ENCODE results near the gene FES.
"Not testable (repeated sequence)": the region's sequence is repeated elsewhere in the genome, so short reads cannot be mapped to it uniquely, and the experiment has no call there.

Gene FES

DNA sequence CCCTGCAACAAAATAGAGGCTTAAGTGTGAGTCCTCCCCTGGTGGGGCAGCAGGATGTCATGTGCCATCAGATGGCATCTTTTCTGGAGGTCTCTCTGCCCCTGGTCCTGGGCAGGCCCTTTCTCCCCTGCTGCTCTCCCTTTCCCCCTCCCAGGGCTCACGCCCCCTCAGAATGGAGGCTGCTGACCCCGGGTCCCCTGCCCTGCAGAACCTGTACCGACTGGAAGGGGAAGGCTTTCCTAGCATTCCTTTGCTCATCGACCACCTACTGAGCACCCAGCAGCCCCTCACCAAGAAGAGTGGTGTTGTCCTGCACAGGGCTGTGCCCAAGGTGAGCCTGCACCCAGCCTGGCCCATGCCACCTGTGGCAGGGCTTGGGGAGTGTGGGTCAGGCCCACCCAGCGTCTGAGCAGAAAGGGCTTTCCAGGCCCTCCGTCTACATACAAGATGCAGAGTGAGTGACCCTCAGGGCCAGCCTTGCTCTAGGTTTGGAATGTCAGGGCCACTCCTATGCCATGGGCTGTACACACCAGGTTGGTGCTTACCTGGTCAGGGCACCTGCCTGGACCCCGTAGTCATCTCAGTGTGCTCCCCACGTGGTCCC, 7.1 kb downstream of the FES start:
- H3K36me3 ChIP-seq (ENCODE audit: control insufficient read depth, insufficient read depth, low read length), result no peaks in the 10 kb centered on the region
- DNase-seq, result no peak
- H3K4me3 ChIP-seq (ENCODE audit: insufficient read depth, low read depth, low read length, poor library complexity, severe bottlenecking), result no peak overlapping the region
- H3K4me1 ChIP-seq (ENCODE audit: control insufficient read depth, insufficient read depth, low read length, poor library complexity, severe bottlenecking), result no peaks in the 10 kb centered on the region
- no peak overlapping the region for H3K27ac ChIP-seq (ENCODE audit: insufficient read depth, low read length, poor library complexity, severe bottlenecking)
- no peaks in the 10 kb centered on the region for H3K9me3 ChIP-seq (ENCODE audit: control insufficient read depth, low read length)
- H3K27me3 ChIP-seq (replicated peaks; ENCODE audit: control insufficient read depth, insufficient read depth, low read length, poor library complexity, severe bottlenecking), result no peaks in the 10 kb centered on the region

GRCh38 chr15:90892023-90892422, 7.7 kb downstream of the FES start:
- no peak for DNase-seq
- H3K36me3 ChIP-seq (ENCODE audit: control insufficient read depth, insufficient read depth, low read length), result no peaks in the 10 kb centered on the region
- no peak overlapping the region for H3K27ac ChIP-seq (ENCODE audit: insufficient read depth, low read length, poor library complexity, severe bottlenecking)
- no peaks in the 10 kb centered on the region for H3K27me3 ChIP-seq (replicated peaks; ENCODE audit: control insufficient read depth, insufficient read depth, low read length, poor library complexity, severe bottlenecking)
- no peak overlapping the region for H3K4me3 ChIP-seq (ENCODE audit: insufficient read depth, low read depth, low read length, poor library complexity, severe bottlenecking)
- no peaks in the 10 kb centered on the region for H3K4me1 ChIP-seq (ENCODE audit: control insufficient read depth, insufficient read depth, low read length, poor library complexity, severe bottlenecking)
- H3K9me3 ChIP-seq (ENCODE audit: control insufficient read depth, low read length), result no peaks in the 10 kb centered on the region

GRCh38 chr15:90892498-90893174, 8.3 kb downstream of the FES start:
- no peaks in the 10 kb centered on the region for H3K9me3 ChIP-seq (ENCODE audit: control insufficient read depth, low read length)
- DNase-seq, result no peak
- no peaks in the 10 kb centered on the region for H3K36me3 ChIP-seq (ENCODE audit: control insufficient read depth, insufficient read depth, low read length)
- no peaks in the 10 kb centered on the region for H3K4me1 ChIP-seq (ENCODE audit: control insufficient read depth, insufficient read depth, low read length, poor library complexity, severe bottlenecking)
- no peak overlapping the region for H3K4me3 ChIP-seq (ENCODE audit: insufficient read depth, low read depth, low read length, poor library complexity, severe bottlenecking)
- no peaks in the 10 kb centered on the region for H3K27me3 ChIP-seq (replicated peaks; ENCODE audit: control insufficient read depth, insufficient read depth, low read length, poor library complexity, severe bottlenecking)
- H3K27ac ChIP-seq (ENCODE audit: insufficient read depth, low read length, poor library complexity, severe bottlenecking), result no peak overlapping the region

GRCh38 chr15:90893175-90894090, 9.1 kb downstream of the FES start:
- no peak for DNase-seq
- Histone ChIP-seq H3K36me3 (ENCODE audit: control insufficient read depth, insufficient read depth, low read length) (no peaks in the 10 kb centered on the region), H3K4me3 (ENCODE audit: insufficient read depth, low read depth, low read length, poor library complexity, severe bottlenecking) (no peak overlapping the region), H3K27me3 (replicated peaks; ENCODE audit: control insufficient read depth, insufficient read depth, low read length, poor library complexity, severe bottlenecking) (no peaks in the 10 kb centered on the region), H3K9me3 (ENCODE audit: control insufficient read depth, low read length) (no peaks in the 10 kb centered on the region), H3K27ac (ENCODE audit: insufficient read depth, low read length, poor library complexity, severe bottlenecking) (no peak overlapping the region), H3K4me1 (ENCODE audit: control insufficient read depth, insufficient read depth, low read length, poor library complexity, severe bottlenecking) (no peaks in the 10 kb centered on the region)

DNA sequence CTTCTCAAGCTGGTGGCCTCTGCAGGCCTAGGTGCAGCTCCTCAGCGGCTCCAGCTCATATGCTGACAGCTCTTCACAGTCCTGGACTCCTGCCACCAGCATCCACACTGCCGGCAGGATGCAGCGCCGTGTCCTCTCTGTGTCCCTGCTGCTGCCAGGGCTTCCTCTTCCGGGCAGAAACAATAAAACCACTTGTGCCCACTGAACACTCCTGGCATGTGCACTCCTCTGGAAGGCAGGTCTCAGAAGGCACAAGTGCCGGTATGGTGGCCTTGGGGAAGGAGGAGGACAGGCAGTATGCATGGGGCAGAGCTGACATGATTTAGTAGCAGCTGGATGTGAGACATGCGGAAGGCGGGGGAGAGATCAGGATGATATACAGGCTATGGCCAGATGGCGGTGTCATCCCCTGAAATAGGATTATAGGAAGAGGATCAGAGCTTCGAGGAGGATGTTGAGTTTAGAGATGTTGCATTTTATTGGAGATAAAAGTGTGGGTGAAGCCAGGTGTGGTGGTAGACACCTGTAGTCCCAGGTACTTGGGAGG, 11.3 kb downstream of the FES start:
- H3K9me3 ChIP-seq (ENCODE audit: control insufficient read depth, low read length), result no peaks in the 10 kb centered on the region
- no peaks in the 10 kb centered on the region for H3K27me3 ChIP-seq (replicated peaks; ENCODE audit: control insufficient read depth, insufficient read depth, low read length, poor library complexity, severe bottlenecking)
- DNase-seq, result no peak
- H3K36me3 ChIP-seq (ENCODE audit: control insufficient read depth, insufficient read depth, low read length), result no peaks in the 10 kb centered on the region
- H3K4me3 ChIP-seq (ENCODE audit: insufficient read depth, low read depth, low read length, poor library complexity, severe bottlenecking), result no peak overlapping the region
- no peak overlapping the region for H3K27ac ChIP-seq (ENCODE audit: insufficient read depth, low read length, poor library complexity, severe bottlenecking)
- H3K4me1 ChIP-seq (ENCODE audit: control insufficient read depth, insufficient read depth, low read length, poor library complexity, severe bottlenecking), result no peaks in the 10 kb centered on the region

- not testable (repeated sequence) for H3K9me3 ChIP-seq (ENCODE audit: control insufficient read depth, low read length); H3K4me1 ChIP-seq (ENCODE audit: control insufficient read depth, insufficient read depth, low read length, poor library complexity, severe bottlenecking); H3K27ac ChIP-seq (ENCODE audit: insufficient read depth, low read length, poor library complexity, severe bottlenecking); DNase-seq; H3K36me3 ChIP-seq (ENCODE audit: control insufficient read depth, insufficient read depth, low read length); H3K4me3 ChIP-seq (ENCODE audit: insufficient read depth, low read depth, low read length, poor library complexity, severe bottlenecking); H3K27me3 ChIP-seq (replicated peaks; ENCODE audit: control insufficient read depth, insufficient read depth, low read length, poor library complexity, severe bottlenecking)
These were observed 12.9 kb downstream of the FES start for GRCh38 chr15:90897131-90897655.

- DNase-seq, result no peak
- Histone ChIP-seq H3K4me3 (ENCODE audit: insufficient read depth, low read depth, low read length, poor library complexity, severe bottlenecking) (no peak overlapping the region), H3K27ac (ENCODE audit: insufficient read depth, low read length, poor library complexity, severe bottlenecking) (peak overlapping the region; percentile 73), H3K36me3 (ENCODE audit: control insufficient read depth, insufficient read depth, low read length) (peaks cover 15% of the 10 kb centered on the region), H3K9me3 (ENCODE audit: control insufficient read depth, low read length) (no peaks in the 10 kb centered on the region), H3K27me3 (replicated peaks; ENCODE audit: control insufficient read depth, insufficient read depth, low read length, poor library complexity, severe bottlenecking) (no peaks in the 10 kb centered on the region), H3K4me1 (ENCODE audit: control insufficient read depth, insufficient read depth, low read length, poor library complexity, severe bottlenecking) (peaks cover 14% of the 10 kb centered on the region)
These were observed 17.1 kb downstream of the FES start for GRCh38 chr15:90901175-90902039.

- Histone ChIP-seq H3K4me1 (ENCODE audit: control insufficient read depth, insufficient read depth, low read length, poor library complexity, severe bottlenecking) (peaks cover 14% of the 10 kb centered on the region), H3K9me3 (ENCODE audit: control insufficient read depth, low read length) (no peaks in the 10 kb centered on the region), H3K27me3 (replicated peaks; ENCODE audit: control insufficient read depth, insufficient read depth, low read length, poor library complexity, severe bottlenecking) (no peaks in the 10 kb centered on the region), H3K4me3 (ENCODE audit: insufficient read depth, low read depth, low read length, poor library complexity, severe bottlenecking) (peak overlapping the region; percentile 69), H3K36me3 (ENCODE audit: control insufficient read depth, insufficient read depth, low read length) (peaks cover 23% of the 10 kb centered on the region), H3K27ac (ENCODE audit: insufficient read depth, low read length, poor library complexity, severe bottlenecking) (peak overlapping the region; percentile 73)
- peak; percentile 38 to 59 (median 58) for DNase-seq
These were observed 17.9 kb downstream of the FES start for GRCh38 chr15:90902040-90902839.
